Liver (tissue), 9 donors: Measurements from ENCODE around the gene KCTD5. TPM values are rescaled to one million over a fixed set of nuclear protein-coding genes. Genes with fewer than 3 reads are reported as not detected.
"Not testable (repeated sequence)": the region's sequence is repeated elsewhere in the genome, so short reads cannot be mapped to it uniquely, and the experiment has no call there.

ENCODE experiments used
- DNase-seq: peaks from one replicate; pipeline ENCODE4 v3.0.0-alpha.2; 2017; ENCODE audit warnings: low spot score
- H3K27ac ChIP-seq, 2 donors: one replicate each; pipeline ENCODE4 v1.7.0; 2013; ENCODE audit warnings: inconsistent platforms in 2 of 2, low read length in 2 of 2, control low read depth in 1 of 2, low read depth in 1 of 2, mild to moderate bottlenecking in 1 of 2
- H3K27me3 ChIP-seq, 4 donors: one replicate each; pipeline versions ENCODE4 v1.6.1 to v1.7.0; 2013; ENCODE audit warnings: low read length in 3 of 4, inconsistent platforms in 1 of 4, mild to moderate bottlenecking in 1 of 4, moderate library complexity in 1 of 4; ENCODE audit not compliant: control insufficient read depth in 4 of 4, insufficient read depth in 4 of 4
- H3K36me3 ChIP-seq, 4 donors: one replicate each; pipeline versions ENCODE4 v1.6.1 to v1.7.0; 2013; ENCODE audit warnings: low read length in 3 of 4, mild to moderate bottlenecking in 3 of 4, low read depth in 1 of 4, moderate library complexity in 1 of 4; ENCODE audit not compliant: control insufficient read depth in 4 of 4, insufficient read depth in 3 of 4
- H3K4me1 ChIP-seq, 4 donors: one replicate each; pipeline versions ENCODE4 v1.6.1 to v1.7.0; 2013; ENCODE audit warnings: low read length in 3 of 4, mild to moderate bottlenecking in 3 of 4, moderate library complexity in 1 of 4; ENCODE audit not compliant: control insufficient read depth in 4 of 4, insufficient read depth in 4 of 4
- H3K4me3 ChIP-seq, 3 donors: one replicate each; pipeline versions ENCODE4 v1.6.1 to v1.7.0; 2013; ENCODE audit warnings: low read length in 3 of 3, control low read depth in 1 of 3, low read depth in 1 of 3, mild to moderate bottlenecking in 1 of 3
- H3K9ac ChIP-seq, 2 donors: one replicate each; pipeline ENCODE4 v1.7.0; 2013; ENCODE audit warnings: low read length in 2 of 2, mild to moderate bottlenecking in 2 of 2, moderate library complexity in 2 of 2, control low read depth in 1 of 2, low read depth in 1 of 2
- H3K9me3 ChIP-seq, 4 donors: one replicate each; pipeline versions ENCODE4 v1.6.1 to v1.7.0; 2013; ENCODE audit warnings: low read length in 3 of 4; ENCODE audit not compliant: control insufficient read depth in 4 of 4
- FOXA1 ChIP-seq: IDR thresholded peaks from 2 replicates; pipeline ENCODE4 v1.6.1; 2016; ENCODE audit warnings: antibody characterized with exemption
- FOXA2 ChIP-seq: IDR thresholded peaks from 2 replicates; pipeline ENCODE4 v1.6.1; 2016; ENCODE audit warnings: antibody characterized with exemption
- GABPA ChIP-seq, 2 donors: IDR thresholded peaks in 1 of 2; conservative IDR thresholded peaks in 1 of 2; 2 replicates each; pipeline ENCODE4 v1.6.1; 2016; ENCODE audit warnings: antibody characterized with exemption in 2 of 2, mild to moderate bottlenecking in 1 of 2, moderate library complexity in 1 of 2
- HNF4A ChIP-seq, 2 donors: conservative IDR thresholded peaks; 2 replicates each; pipeline ENCODE4 v1.6.1; 2016; ENCODE audit warnings: antibody characterized with exemption in 2 of 2, mild to moderate bottlenecking in 2 of 2
- JUND ChIP-seq, 2 donors: IDR thresholded peaks; 2 replicates each; pipeline ENCODE4 v1.6.1; 2016; ENCODE audit warnings: antibody characterized with exemption in 2 of 2
- MAX ChIP-seq: IDR thresholded peaks from 2 replicates; pipeline ENCODE4 v1.6.1; 2016; ENCODE audit warnings: antibody characterized with exemption
- NR2F2 ChIP-seq: IDR thresholded peaks from 2 replicates; pipeline ENCODE4 v1.6.1; 2016; ENCODE audit warnings: antibody characterized with exemption
- REST ChIP-seq: IDR thresholded peaks from 2 replicates; pipeline ENCODE4 v1.6.1; 2016; ENCODE audit warnings: antibody characterized with exemption, mild to moderate bottlenecking
- RXRA ChIP-seq, 2 donors: IDR thresholded peaks; 2 replicates each; pipeline ENCODE4 v1.6.1; 2017 to 2018; ENCODE audit warnings: antibody characterized with exemption in 2 of 2, mild to moderate bottlenecking in 1 of 2
- TAF1 ChIP-seq: conservative IDR thresholded peaks from 2 replicates; pipeline ENCODE4 v1.6.1; 2016; ENCODE audit warnings: antibody characterized with exemption, mild to moderate bottlenecking
- YY1 ChIP-seq: IDR thresholded peaks from 2 replicates; pipeline ENCODE4 v1.6.1; 2016; ENCODE audit warnings: antibody characterized with exemption, mild to moderate bottlenecking
- ZBTB33 ChIP-seq: IDR thresholded peaks from 2 replicates; pipeline ENCODE4 v1.6.1; 2016; ENCODE audit warnings: antibody characterized with exemption
- WGBS: extraction: QIAGEN DNeasy Blood & Tissue Kit; methylation state at CpG from one replicate; pipeline ENCODE4 v1.1.7; 2013; 5-methylcytosine and 5-hydroxymethylcytosine counted together
- polyA plus RNA-seq, 2 donors: library from polyadenylated mRNA; stranded (reverse) in 1 of 2; unstranded in 1 of 2; fragments of 200-250 nt in 1 of 2; fragments of >200 nt in 1 of 2; fragmentation: Nextera tagmentation in 1 of 2; extraction: Ambion mirVana in 1 of 2; gene quantifications; one replicate each; pipeline versions ENCODE4 v1.2.1 to v1.2.3, GENCODE V29; 2013 to 2015
- total RNA-seq, 2 donors: library from RNA; depleted of rRNA; stranded (reverse); fragments of >200 nt; gene quantifications; one replicate each; pipeline ENCODE4 v1.2.3, GENCODE V29; 2014
- donor health status: healthy.
- donor health status: healthy.
- donor health status: healthy.
- donor health status: healthy.
- donor health status: healthy.

The KCTD5 gene
- total and polyA plus RNA-seq, 4 donors, result 8.3 to 14.2 (median 11.5) TPM

DNA sequence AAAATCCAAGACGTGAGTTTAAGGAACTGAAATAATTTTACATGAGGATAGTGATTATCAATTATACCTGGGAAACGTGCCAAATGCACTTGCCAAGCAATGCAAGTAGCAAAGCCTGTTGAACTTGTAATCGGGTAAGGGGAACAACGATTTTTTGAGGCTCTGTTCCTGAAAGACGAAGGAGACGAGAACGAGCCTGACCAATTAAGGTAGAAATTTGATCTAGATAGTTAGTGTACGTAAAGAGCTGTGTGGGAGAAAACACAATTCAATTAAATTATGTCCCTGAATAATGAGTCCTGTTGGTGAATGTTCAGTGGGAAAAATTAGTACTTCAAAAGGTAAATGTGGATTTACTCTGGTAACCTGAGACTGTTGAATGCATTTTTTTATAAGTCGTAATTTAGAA, 17.7 kb upstream of the KCTD5 start:
- WGBS, result 59% methylated on average over 9 of the region's 9 CpGs
- TF ChIP-seq FOXA2 (no peak), REST (no peak), NR2F2 (no peak), MAX (no peak), JUND (IDR thresholded peaks at IDR 0.05) (no peak), RXRA (IDR thresholded peaks at IDR 0.05) (no peak), ZBTB33 (no peak), GABPA (IDR thresholded peaks at IDR 0.05 in 1 of 2, conservative IDR thresholded peaks at IDR 0.05 in 1 of 2) (no peak), HNF4A (conservative IDR thresholded peaks at IDR 0.05) (no peak), YY1 (no peak), FOXA1 (no peak), TAF1 (no peak)
- Histone ChIP-seq H3K4me3 (no peak overlapping the region), H3K27ac (no peak overlapping the region), H3K27me3 (no peaks in the 10 kb centered on the region), H3K36me3 (peaks cover 2 to 5% (median 3%) of the 10 kb centered on the region in 4 donors), H3K4me1 (peaks cover 0 to 8% (median 2%) of the 10 kb centered on the region in 4 donors), H3K9ac (no peak overlapping the region), H3K9me3 (no peaks in the 10 kb centered on the region)
- no peak for DNase-seq

DNA sequence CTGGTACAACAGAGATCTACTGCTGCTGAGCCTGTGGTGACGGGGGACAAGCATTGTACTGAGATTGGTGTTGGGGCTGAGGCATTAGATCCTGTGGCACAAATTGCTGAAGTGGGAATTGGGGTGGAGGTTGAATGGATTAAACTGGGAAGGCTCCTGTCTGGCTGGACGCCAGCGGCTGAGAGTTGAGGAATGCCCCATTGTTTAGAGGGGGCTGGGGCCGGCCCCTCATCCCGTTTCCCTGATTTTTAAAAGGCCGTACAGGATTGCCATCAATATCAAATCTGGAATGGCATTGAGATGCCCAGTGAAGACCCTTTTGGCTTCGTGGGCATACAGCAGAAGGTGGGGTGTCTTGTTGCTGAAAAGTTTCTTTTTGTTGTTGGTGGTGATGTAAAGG, 15.7 kb upstream of the KCTD5 start:
- not testable (repeated sequence) for H3K4me3 ChIP-seq, DNase-seq, H3K27me3 ChIP-seq, H3K27ac ChIP-seq, H3K9ac ChIP-seq, H3K9me3 ChIP-seq, H3K36me3 ChIP-seq, H3K4me1 ChIP-seq
- 88% methylated on average over 7 of the region's 7 CpGs for WGBS

GRCh38 chr16:2669587-2669986, 12.7 kb upstream of the KCTD5 start:
- WGBS, result 77% methylated on average over 10 of the region's 10 CpGs
- not testable (repeated sequence) for H3K27ac ChIP-seq, H3K27me3 ChIP-seq, DNase-seq, H3K4me3 ChIP-seq, H3K9ac ChIP-seq, H3K9me3 ChIP-seq, H3K36me3 ChIP-seq
- peaks cover 5 to 15% (median 11%) of the 10 kb centered on the region in 4 donors for H3K4me1 ChIP-seq
